GM19351 (cell line): ENCODE data around the gene MATCAP1.

Source experiments
- ATAC-seq: cut with Tn5 transposase; IDR thresholded peaks from one replicate; pipeline ENCODE4 v1.9.1; 2021; ENCODE audit warnings: mild to moderate bottlenecking, moderate library complexity; ENCODE audit not compliant: unreplicated experiment

MATCAP1 gene

DNA sequence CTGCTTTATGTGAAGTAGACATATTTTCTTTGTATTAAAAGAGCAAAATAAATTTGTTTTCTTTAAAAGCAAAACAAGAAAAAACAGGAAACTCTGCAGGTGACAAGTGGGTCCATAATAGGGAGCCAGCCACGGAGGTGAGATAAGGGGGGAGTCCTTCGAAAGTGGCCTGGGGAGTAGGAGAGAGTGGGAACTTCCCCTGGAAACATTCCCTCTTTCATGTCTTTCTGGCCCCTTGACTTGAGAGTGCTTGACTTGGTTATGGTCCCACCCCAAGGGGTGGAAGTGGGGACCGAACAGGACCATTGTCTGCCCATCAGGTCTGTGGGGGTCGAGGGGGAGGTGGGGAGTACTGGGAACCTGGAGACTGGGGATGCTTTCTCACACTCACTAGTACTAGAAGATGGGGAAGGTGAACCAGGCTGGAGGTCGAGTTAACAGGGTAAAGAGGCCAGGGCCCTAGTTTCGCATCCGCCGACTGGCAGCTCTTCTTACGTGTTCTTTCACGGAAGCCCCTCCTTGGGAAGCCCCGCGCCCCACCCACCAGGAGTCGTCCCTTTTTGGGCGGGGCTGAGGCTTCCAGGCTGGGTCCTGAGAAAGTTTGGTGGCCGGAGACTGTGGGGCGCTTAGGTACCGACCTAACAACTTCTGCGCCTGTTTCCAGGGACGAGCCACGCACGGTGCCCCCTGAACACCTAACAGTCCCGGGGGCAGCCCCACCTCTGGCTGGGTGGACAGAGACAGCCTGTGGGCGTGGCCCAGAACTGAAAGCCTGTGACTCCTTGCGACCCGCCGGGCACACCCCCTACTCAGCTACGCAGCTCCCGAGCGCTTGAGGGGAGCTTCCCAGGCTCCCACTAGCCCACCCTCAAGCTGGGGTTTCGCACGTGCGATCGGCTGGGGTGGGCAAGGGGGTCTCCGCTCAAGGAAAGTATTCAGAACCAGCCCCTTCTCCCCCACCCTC is 24.8 kb downstream of the MATCAP1 start:
- peak; percentile 37 for ATAC-seq

DNA sequence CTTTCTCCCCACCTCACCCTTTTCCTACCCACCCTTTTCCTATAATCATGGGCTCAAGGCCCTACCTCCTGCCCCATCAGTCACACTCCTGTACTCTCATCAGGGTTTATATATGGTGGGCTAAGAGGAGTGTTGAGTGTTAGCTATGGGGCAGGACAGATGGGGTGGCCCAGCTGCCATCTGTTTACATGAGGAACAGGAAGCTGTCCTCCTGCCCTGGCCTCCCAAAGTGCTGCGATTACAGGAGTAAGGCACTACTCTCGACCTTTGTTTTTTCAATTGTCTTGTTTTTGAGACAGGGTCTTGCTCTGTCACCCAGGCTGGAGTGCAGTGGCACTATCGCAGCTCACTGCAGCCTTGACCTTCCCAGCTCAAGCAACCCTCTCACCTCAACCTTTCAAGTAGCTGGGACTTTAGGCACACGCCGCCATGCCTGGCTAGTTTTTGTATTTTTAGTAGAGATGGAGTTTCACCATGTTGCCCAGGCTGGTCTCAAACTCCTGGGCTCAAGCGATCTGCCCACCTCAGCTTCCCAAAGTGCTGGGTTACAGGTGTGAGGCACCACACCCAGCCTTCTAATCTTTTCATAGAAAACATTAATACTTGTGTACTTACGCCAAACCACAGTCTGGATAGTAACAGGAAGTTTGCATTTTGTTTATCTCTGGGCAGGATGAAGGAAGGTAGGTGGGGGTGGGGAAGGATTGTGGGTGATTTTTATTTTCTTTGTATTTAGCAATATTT is 25.7 kb downstream of the MATCAP1 start:
- ATAC-seq = no peak

DNA sequence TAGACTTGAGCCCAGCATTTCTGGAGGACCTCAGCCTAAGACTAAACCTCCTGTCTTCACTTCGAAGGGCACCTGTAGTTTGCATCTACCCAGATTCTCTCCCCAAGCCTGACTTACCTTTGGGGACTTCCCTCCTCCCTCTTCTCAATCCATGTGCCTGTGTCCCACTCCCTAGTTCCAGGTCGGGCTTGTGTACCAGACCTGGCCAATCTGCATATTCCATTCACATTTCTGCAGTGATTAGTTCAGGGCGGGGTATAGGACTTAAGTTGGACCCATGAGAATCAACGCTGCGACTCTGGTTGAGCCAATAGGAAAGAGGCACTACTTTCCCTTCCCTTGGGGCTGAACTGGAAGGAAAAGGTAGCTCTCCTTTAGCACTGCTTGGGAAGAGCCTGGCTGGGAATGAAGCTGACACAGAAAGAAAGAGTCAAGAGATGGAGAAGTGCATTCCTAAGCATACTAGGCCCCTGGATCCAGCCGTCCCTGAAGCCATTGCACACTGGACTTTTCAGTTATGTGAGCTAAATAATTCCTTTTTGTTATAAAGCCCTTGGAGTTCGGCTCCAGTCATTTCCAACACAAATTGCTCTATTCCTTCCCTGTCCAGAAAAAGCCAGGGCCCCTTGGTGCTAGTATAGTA is 26.5 kb downstream of the MATCAP1 start:
- no peak for ATAC-seq

DNA sequence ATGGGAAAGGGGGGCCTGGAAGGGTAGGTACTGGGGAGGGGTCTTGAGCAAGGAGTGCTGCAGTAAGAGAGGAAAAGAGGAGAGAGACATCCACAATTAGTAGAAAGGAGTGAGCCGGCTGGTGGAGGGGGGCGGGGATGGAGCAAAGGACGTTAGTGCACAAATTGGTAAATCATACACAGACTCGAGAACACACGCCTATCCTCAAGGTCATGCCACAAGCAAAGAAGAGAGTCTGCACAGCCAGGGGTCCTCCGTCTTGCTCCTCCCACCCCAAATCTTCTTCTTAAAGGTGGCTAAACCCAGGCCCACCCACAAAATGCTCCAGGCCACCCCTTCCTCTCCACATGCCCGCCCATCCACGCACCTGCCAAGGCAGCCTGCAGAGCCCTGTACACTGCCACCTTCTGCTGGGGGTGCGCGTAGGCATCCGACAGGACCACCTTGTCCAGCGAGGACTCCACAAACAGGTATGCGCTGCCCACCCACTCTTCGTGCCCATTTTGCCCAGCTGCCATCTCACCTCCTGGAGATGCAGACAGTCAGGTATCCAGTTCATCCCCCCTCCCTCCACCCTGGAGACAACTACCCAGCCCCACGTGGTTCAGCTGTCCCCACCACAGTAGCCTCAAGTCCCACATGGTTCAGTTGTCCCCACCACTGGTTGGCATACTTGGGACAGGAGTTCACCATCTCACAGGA is 27.5 kb downstream of the MATCAP1 start:
- no peak for ATAC-seq

DNA sequence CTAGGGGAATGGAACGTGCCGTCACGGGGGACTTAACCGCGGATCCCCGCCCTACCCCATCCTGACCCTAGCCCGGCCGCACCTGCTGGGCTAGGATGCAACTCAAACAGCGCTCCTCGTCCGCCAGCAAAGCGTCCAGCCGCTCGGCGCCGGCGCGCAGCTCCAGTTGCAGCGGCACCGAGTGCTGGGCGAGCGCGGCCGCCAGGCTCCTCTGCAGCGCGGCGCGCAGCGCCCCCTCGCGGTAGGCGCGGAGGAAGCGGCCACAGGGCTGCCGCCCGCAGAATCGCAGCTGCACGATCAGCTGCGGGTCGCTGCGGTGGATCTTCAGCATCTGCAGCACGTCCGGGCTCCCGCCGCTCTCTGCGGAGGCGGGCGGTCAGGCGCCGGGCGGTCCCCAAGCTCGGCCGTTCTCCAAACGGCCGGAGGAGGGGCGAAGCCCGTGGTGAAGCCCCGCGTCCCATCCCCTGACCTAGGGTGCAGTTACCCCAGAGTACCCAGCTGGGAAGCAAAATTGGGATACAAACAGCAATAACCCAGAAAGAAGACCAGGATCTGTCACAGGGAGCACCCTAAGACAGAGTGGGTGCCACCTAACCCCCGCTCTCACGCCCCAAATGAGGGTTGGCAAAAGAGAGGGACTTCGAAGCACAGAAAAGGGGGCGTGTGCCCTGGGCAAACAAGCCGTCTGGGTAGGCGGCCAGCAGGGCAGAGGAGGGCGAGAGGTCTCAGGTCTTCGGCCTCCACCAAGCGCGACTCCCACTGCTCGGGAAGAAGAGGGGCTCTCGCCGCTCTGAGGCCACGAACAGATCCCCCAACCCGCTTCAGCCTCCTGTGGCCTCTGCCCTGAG is 28.2 kb downstream of the MATCAP1 start:
- ATAC-seq = no peak

DNA sequence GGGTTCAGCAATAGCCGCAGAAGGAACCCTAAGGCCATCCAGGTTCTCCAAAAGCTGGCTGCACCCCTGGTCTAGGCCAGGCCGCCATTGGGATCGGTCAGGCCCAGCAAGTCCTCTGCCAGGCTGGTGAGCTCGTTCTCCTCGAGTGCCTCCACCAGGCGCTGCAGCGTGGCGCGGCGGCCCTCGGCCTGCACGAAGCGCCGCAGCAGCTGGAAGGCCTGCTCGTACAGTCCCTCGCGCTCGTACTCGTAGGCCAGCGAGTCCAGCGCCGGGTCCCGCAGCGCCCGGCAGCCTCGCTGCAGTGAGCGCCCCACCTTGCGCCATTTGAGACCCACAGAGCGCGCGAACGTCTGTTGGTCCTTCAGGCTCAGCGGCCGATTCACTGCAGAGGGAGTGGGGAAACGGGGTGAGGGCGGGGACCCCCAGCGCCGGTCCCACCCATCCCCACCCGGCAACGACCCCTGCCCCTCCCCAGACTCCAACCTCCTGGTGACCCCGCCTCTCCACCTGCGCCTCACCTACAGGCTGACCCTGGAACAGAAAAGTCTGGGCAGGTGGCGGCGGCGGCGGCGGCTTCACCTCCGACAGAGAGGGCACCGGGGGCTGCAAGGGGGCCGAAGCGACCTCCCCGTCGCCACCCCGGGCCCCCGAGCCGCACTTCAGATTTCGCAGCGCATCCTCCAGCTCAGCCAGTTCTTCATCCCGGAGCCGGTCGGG is 29.0 kb downstream of the MATCAP1 start:
- ATAC-seq = no peak

DNA sequence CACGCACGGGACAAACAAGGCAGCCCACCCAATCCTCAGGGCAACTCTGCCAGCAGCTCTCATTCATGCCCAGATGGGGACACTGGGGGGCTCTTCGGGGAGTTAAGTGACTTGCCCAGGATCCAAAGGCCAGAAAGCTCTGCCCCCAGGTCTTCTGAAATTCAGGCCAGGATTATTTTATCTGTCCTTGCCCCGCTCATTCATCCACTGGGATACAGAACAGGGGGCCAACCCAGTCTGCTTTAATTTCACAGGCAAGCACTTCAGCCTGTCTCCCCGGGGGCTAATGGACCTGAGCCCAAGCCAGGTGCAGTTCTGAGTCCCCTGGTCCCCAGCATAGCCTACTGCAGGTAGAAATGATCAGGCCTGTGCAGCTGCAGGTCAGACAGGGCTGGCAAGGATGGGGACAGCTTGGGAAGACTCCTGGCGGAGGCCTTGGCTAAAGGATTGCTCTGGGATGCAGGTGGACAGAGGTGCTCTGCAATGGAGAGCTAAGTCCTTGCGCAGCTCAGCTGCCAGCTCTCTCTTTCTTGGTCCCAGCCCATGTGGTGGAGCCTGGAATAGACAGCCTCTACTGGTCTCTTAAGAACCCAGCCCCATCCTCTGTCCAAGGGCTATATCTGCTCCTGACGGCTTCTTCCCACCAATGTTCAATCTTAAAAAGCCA is 32.2 kb downstream of the MATCAP1 start:
- ATAC-seq = no peak

DNA sequence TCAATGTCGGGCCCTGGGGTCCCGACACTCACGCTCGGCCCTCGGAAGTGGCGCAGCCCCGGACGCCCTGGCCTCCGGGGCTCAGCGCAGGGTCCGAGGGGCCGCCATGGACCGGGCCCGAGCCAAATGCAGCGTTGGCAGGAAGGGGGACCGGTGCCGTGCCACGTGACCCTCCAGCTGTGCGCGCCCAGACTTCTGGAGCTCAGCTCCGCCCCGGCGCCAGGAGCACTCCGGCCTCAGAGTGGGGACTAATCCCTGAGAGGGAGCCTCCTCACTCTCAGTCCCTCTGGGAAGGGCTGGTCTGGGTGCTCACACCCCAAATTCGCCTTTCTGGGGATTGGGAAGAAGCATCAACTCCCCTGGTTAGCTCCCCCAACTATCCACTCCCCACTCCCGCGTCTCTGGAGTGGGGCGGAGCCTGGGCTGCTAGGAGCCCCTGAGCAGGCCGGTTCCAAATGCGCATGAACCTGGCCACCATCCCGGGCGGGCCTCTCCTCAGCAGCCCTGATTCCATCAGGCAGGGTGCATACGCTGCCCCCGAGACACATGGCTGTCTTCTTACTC is 32.8 kb downstream of the MATCAP1 start, which contains the start of gene B3GNT9:
B3GNT9 (minus strand) TSS at position 166 of the 564 bp plus-strand sequence. CDS start 513 bp downstream, outside the sequence.
- ATAC-seq = peak; percentile 43

DNA sequence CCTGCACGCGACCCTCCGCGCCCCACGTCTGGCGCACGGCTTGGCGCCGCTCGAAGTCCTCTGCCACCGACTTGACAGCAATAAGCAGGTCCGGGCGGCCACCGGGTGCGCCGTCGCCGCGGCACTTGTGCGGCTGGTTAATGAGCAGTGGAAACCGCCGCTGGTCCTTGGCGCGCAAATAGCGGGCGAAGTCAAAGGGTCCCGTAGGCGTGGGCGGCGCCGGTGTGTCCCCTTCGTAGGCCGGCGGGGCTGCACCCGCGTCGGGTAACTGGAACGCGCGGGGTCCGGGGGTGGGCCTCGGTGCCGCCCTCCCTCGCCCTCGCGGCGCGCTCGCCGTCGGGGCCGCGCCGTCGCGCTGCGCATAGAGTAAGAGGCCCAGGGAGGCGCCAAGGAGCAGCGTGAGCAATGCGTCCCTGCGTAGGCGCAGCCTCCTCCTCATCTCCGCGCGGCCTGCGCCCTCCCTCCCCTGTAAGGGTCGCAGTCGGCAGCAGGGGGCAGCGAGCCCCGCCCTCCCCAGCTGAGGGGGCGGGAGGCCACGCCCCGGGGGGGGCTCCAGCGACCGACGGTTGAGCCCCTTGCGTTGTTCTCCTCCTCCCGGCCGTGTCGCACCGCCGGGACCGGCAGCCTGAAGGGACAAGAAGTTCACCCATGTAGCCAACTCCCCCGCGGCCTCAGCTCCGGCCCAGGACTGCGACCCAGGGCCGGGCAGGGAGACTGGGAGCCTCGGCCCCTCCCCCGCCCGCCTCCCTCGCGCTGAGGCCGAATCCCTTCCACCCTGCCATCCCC is 33.5 kb downstream of the MATCAP1 start:
- ATAC-seq = peak; percentile 43

DNA sequence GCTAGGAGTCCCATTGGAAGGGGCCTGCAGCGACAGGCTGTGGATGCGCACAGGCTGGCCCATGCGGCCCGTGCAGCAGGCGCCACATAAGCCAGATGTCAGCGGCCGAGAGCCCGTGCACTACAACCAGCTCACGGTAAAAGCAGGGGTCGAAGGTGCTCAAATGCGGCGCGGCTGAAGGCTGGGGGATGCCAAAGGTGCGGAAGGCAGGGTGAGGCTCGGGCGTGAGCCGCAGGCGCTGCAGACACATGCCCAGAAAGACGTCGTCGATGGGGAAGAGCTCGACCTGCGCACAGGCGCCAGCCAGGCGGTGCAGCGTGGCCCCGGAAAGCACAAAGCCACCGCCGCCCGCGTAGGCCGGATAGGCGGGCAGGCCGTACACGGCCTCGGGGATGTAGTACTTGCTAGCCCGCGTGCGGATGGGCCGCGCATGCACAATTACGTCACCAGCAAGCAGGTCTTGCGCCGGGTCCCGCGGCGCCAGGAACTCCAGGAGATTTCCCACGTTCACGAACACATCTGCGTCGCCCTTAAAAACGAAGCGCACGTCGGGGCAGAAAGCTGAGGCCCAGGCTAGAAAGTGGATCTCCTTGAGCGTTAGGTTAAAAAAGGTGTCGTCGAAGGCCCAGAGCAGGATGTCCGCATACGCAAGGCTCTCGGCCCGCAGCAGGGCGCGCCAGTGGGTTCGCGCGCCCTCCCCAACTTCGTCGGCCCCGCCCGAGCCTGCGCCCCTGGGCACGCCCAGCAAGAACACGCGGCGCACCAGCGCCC is 34.3 kb downstream of the MATCAP1 start:
- no peak for ATAC-seq

DNA sequence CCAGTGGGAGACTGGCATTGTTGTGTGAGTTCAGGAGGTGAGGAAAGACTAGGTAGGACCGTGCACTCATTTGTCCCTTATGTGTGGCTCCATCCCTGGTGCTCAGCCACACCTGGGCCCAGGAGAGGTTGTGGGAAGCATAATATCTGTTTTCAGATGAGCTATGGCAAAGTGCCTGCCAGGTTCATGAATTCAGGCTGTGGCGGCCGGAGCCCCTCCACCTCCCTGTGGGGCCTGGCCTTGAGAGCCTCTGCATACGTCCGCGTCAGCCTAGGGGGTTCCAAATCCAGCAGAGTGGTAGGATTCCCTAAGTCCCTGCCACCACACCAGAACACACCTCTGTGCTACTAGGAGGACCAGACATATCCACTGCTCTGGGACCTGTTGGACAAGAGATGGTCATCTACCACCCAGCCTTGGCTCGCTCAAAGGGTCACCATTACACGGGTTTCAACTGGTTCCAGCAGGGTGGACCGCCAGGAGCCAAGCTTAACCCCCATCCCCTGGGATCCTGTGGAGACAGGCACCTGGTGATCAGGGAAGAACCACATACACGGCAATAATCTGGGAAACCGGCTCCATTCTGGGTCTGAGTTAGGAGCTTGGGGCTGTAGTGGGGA is 35.0 kb downstream of the MATCAP1 start:
- no peak for ATAC-seq

DNA sequence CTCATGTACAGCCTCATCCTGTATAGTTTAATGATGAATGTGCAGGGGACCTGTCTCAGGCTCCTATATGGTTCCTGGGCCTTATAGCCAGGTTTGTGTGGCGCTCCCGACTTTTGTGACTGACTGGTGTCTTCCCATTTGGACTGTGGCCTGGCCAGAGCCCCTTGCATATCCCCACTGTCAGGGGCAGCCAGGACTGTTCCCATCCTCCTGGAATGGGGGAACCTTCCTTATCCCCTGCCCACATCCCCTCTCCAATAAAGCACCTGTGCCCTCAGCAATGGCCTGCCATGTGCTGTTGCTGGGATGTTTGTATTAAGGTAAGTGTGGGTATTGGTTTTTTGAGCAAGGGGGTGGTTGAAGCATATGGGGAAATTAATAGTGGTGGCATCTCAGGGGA is 35.5 kb downstream of the MATCAP1 start:
- no peak for ATAC-seq

DNA sequence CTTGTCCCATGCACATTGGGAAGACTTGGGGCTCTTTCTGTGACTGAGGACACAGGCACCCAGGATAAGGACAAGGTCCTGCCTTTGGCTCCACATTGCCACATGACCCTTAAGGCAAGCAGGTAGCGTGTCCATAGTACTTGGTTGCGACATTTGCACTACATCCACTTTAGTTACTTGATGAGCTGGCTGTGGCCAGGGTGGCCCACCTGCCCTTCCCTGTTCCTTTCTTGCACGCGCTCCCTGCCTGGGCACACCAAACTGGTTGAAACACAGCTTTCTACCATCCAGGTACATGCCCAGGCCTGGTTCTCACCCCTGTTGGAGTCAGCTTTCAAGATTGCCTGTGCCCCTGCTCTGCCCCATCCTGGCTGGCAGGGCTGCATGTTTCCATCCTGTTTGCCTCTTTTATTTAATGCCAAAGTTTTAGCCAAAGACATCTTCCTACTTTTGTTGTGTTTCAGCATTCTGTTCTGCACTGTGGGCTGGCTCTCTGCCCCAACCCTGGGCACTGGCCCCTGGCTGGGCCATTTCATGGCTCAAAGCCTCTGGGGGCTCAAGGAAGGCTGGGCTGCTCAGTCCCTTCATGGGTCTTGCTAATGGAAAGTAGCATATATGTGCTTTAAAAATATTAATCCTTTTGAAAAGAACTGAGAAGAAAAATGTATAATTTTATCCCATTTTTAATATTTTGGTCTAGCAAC is 36.2 kb downstream of the MATCAP1 start:
- no peak for ATAC-seq

DNA sequence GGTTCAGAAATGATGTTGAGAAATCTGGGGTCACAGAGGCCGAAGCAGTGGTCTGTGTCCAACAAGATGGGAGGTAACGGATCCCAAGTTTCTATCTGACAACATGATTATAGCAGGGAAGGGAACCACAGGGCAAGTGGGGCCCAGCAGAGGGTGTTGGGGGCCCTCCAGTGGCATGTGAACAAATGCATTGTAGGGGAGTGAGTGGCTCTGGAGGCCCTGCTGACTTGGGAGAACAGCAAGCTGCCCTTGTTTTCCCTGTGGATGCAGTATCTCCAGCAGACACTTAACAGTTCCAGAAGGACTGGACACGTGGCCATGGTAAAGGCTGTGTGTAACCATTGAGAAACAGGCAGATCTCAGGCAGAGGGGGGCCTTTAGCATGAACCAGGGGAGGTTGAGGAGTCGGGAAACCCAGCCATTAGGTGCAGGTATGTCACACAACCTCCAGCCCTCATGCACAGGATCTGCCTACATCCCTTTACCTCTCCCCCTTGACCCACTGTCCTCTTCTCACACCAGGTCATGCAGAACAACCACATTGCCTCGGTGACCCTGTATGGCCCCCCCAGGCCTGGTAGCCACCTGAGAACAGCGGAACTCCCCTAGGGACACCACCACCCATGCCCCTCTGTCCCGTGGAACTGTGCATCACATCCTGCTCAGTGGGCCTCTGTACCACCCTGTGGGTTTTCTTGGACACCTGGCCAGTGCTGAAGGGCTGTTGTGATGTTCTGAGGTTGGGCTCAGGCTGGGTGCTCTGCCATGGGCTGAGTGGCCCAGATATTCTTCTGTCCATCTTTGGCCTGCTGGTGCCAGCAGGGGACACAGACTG is 37.0 kb downstream of the MATCAP1 start:
- ATAC-seq = no peak

DNA sequence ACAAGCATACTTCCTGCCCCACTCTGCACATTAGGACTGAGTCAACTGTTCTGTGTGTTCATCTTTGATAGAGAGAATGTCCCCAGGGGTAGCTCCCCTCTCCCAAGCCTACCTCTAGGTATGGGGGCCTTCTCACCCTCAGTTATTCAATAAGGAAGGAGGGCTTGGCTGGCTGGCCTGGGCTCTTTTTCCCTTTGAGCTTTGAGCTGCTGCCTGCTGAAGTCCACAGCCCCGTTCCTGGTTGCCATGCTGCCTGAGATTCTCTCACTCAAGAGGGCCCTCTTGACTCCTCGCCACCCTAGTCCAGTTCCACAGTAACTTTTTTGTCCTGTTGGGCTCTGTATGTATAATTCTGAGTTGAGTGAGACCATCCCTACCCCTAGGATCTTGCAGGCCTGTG is 38.0 kb downstream of the MATCAP1 start:
- ATAC-seq = no peak
